OCI-LY1 (cell line): ENCODE measurements around the gene OR1K1.

ENCODE experiments used
- H2AFZ ChIP-seq: fragments of 200-600 bp; sonication (generic), shearing (Covaris generic); 2 replicates; pipeline ENCODE4 v1.6.0; 2014; ENCODE audit warnings: antibody characterized with exemption, mild to moderate bottlenecking, low read length
- H3F3A ChIP-seq: fragments of 200-600 bp; sonication (generic), shearing (Covaris generic); 2 replicates; pipeline ENCODE4 v1.6.0; 2014; ENCODE audit warnings: mild to moderate bottlenecking, antibody characterized with exemption, low read length, moderate library complexity; ENCODE audit not compliant: insufficient read depth
- H3K27ac ChIP-seq: fragments of 200-600 bp; sonication (generic); 2 replicates; pipeline ENCODE4 v1.5.1; 2014; ENCODE audit warnings: low read length, mixed run types, mild to moderate bottlenecking, low read depth; ENCODE audit not compliant: poor library complexity, severe bottlenecking
- H3K27me3 ChIP-seq: fragments of 200-600 bp; sonication (generic); 2 replicates; pipeline ENCODE4 v1.6.0; 2014; ENCODE audit warnings: antibody characterized with exemption, mild to moderate bottlenecking, low read length, moderate library complexity; ENCODE audit not compliant: insufficient read depth
- H3K36me3 ChIP-seq: fragments of 200-600 bp; sonication (generic); 2 replicates; pipeline ENCODE4 v1.6.1; 2014; ENCODE audit warnings: mild to moderate bottlenecking, antibody characterized with exemption, low read length, moderate library complexity, mixed read lengths; ENCODE audit not compliant: insufficient read depth
- H3K4me1 ChIP-seq: fragments of 200-600 bp; sonication (generic); 2 replicates; pipeline ENCODE4 v1.5.1; 2014; ENCODE audit warnings: mild to moderate bottlenecking, low read length, moderate library complexity; ENCODE audit not compliant: insufficient read depth, severe bottlenecking
- H3K4me2 ChIP-seq: fragments of 200-600 bp; sonication (generic), shearing (Covaris generic); 2 replicates; pipeline ENCODE4 v1.6.1; 2014; ENCODE audit warnings: low read length
- H3K4me3 ChIP-seq: fragments of 200-600 bp; sonication (generic); 2 replicates; pipeline ENCODE4 v1.5.1; 2014; ENCODE audit warnings: low read length, low read depth, mild to moderate bottlenecking, mixed read lengths; ENCODE audit not compliant: poor library complexity, severe bottlenecking
- H3K79me2 ChIP-seq: fragments of 200-600 bp; shearing (Covaris generic); 2 replicates; pipeline ENCODE4 v1.6.1; 2016; ENCODE audit warnings: mixed run types, low read length, mixed read lengths; ENCODE audit not compliant: insufficient read depth
- H3K9ac ChIP-seq: fragments of 200-600 bp; sonication (generic), shearing (Covaris generic); 2 replicates; pipeline ENCODE4 v1.6.1; 2014; ENCODE audit warnings: mild to moderate bottlenecking, low read length, mixed read lengths
- H3K9me2 ChIP-seq: fragments of 200-600 bp; sonication (generic), shearing (Covaris generic); 2 replicates; pipeline ENCODE4 v1.6.1; 2014; ENCODE audit warnings: low read depth, mild to moderate bottlenecking, low read length, mixed read lengths
- H3K9me3 ChIP-seq: fragments of 200-600 bp; shearing (Covaris generic); 2 replicates; pipeline ENCODE4 v1.6.1; 2014; ENCODE audit warnings: low read length, mixed read lengths
- H4K20me1 ChIP-seq: fragments of 200-600 bp; sonication (generic), shearing (Covaris generic); 2 replicates; pipeline ENCODE4 v1.6.0; 2016; ENCODE audit warnings: mild to moderate bottlenecking, low read length; ENCODE audit not compliant: insufficient read depth
- EZH2 ChIP-seq: fragments of 200-600 bp; sonication (generic), shearing (Covaris generic); IDR thresholded peaks from 2 replicates; pipeline ENCODE4 v1.8.0; 2017; ENCODE audit warnings: borderline replicate concordance, mixed run types, mild to moderate bottlenecking, antibody characterized with exemption, low read length, moderate library complexity, mixed read lengths
- TF ChIP-seq, protein P1 (sequence below): fragments of 200-600 bp; sonication (generic), shearing (Covaris generic); IDR thresholded peaks from 2 replicates; pipeline ENCODE4 v1.5.1; 2017; ENCODE audit warnings: mild to moderate bottlenecking, antibody characterized with exemption, low read length, moderate library complexity, mixed read lengths

The OR1K1 gene

GRCh38 chr9:122791872-122792669 is 7.9 kb upstream of the OR1K1 start:
- H3K27me3 ChIP-seq: no peaks in the 10 kb centered on the region
- H4K20me1 ChIP-seq: no peaks in the 10 kb centered on the region
- TF ChIP-seq, protein P1, sequence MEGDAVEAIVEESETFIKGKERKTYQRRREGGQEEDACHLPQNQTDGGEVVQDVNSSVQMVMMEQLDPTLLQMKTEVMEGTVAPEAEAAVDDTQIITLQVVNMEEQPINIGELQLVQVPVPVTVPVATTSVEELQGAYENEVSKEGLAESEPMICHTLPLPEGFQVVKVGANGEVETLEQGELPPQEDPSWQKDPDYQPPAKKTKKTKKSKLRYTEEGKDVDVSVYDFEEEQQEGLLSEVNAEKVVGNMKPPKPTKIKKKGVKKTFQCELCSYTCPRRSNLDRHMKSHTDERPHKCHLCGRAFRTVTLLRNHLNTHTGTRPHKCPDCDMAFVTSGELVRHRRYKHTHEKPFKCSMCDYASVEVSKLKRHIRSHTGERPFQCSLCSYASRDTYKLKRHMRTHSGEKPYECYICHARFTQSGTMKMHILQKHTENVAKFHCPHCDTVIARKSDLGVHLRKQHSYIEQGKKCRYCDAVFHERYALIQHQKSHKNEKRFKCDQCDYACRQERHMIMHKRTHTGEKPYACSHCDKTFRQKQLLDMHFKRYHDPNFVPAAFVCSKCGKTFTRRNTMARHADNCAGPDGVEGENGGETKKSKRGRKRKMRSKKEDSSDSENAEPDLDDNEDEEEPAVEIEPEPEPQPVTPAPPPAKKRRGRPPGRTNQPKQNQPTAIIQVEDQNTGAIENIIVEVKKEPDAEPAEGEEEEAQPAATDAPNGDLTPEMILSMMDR: no peak
- H2AFZ ChIP-seq: no peak overlapping the region
- no peaks in the 10 kb centered on the region for H3K9me3 ChIP-seq
- H3K9ac ChIP-seq: no peak overlapping the region
- H3K36me3 ChIP-seq: no peaks in the 10 kb centered on the region
- no peaks in the 10 kb centered on the region for H3K79me2 ChIP-seq
- no peak overlapping the region for H3K27ac ChIP-seq
- no peaks in the 10 kb centered on the region for H3K9me2 ChIP-seq
- H3F3A ChIP-seq: no peaks in the 10 kb centered on the region
- H3K4me1 ChIP-seq: no peaks in the 10 kb centered on the region
- no peak overlapping the region for H3K4me2 ChIP-seq
- no peak overlapping the region for H3K4me3 ChIP-seq

- H3K4me1 ChIP-seq: no peaks in the 10 kb centered on the region
- H3K4me3 ChIP-seq: no peak overlapping the region
- no peak overlapping the region for H3K9ac ChIP-seq
- H4K20me1 ChIP-seq: no peaks in the 10 kb centered on the region
- no peaks in the 10 kb centered on the region for H3K79me2 ChIP-seq
- H3K4me2 ChIP-seq: no peak overlapping the region
- H3F3A ChIP-seq: no peaks in the 10 kb centered on the region
- no peaks in the 10 kb centered on the region for H3K27me3 ChIP-seq
- no peak overlapping the region for H2AFZ ChIP-seq
- TF ChIP-seq, protein P1: peak; percentile 8; the same call in 1 of the 2 replicates
- TF ChIP-seq EZH2: no peak
- no peak overlapping the region for H3K27ac ChIP-seq
- H3K9me3 ChIP-seq: no peaks in the 10 kb centered on the region
- H3K9me2 ChIP-seq: no peaks in the 10 kb centered on the region
- H3K36me3 ChIP-seq: no peaks in the 10 kb centered on the region
Observed at GRCh38 chr9:122797316-122798063, 2.4 kb upstream of the OR1K1 start.

GRCh38 chr9:122806661-122807060 is 6.7 kb downstream of the OR1K1 start:
- Histone ChIP-seq H3K27ac (no peak overlapping the region), H3K27me3 (no peaks in the 10 kb centered on the region), H4K20me1 (no peaks in the 10 kb centered on the region), H3K79me2 (no peaks in the 10 kb centered on the region), H3K36me3 (no peaks in the 10 kb centered on the region), H3K9me2 (no peaks in the 10 kb centered on the region), H3K4me2 (no peak overlapping the region), H3K9me3 (no peaks in the 10 kb centered on the region), H3K9ac (no peak overlapping the region), H3F3A (no peaks in the 10 kb centered on the region), H2AFZ (no peak overlapping the region), H3K4me1 (no peaks in the 10 kb centered on the region), H3K4me3 (no peak overlapping the region)
- no peak for TF ChIP-seq EZH2
- TF ChIP-seq, protein P1: no peak
